Measurements from ENCODE around the gene DNAAF9. TPM values are rescaled to one million over a fixed set of nuclear protein-coding genes. Genes with fewer than 3 reads are reported as not detected.

Gene DNAAF9
- total RNA-seq, 4 donors from 2014 or later, result 2.2 to 6.0 (median 5.0) TPM

GRCh38 chr20:3403741-3404140 lies 3.7 kb downstream of the DNAAF9 start:
- TF ChIP-seq EP300 (IDR thresholded peaks at IDR 0.05; ENCODE audit: low read depth) (no peak), POLR2AphosphoS5 (IDR thresholded peaks at IDR 0.05) (no peak), POLR2A (IDR thresholded peaks at IDR 0.05) (no peak)
- TF ChIP-seq, protein P1, sequence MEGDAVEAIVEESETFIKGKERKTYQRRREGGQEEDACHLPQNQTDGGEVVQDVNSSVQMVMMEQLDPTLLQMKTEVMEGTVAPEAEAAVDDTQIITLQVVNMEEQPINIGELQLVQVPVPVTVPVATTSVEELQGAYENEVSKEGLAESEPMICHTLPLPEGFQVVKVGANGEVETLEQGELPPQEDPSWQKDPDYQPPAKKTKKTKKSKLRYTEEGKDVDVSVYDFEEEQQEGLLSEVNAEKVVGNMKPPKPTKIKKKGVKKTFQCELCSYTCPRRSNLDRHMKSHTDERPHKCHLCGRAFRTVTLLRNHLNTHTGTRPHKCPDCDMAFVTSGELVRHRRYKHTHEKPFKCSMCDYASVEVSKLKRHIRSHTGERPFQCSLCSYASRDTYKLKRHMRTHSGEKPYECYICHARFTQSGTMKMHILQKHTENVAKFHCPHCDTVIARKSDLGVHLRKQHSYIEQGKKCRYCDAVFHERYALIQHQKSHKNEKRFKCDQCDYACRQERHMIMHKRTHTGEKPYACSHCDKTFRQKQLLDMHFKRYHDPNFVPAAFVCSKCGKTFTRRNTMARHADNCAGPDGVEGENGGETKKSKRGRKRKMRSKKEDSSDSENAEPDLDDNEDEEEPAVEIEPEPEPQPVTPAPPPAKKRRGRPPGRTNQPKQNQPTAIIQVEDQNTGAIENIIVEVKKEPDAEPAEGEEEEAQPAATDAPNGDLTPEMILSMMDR (IDR thresholded peaks at IDR 0.05), result no peak
- H3K36me3 ChIP-seq, result no peaks in the 10 kb centered on the region
- H3K9me3 ChIP-seq, result no peaks in the 10 kb centered on the region
- intact Hi-C loops (cut with DNase I; ENCODE audit: low total_unique reads), result no loop called here
- H3K27me3 ChIP-seq, result peaks cover 35% of the 10 kb centered on the region
- H3K4me3 ChIP-seq, result no peak overlapping the region
- in situ Hi-C loops (cut with MboI; ENCODE audit: low pct_ligation_motif_present in 1 of 4, low pct_unique_long_range_greater_than_20kb in 1 of 4, low sequenced_read_pairs in 3 of 4), result no loop called here
- H3K4me1 ChIP-seq, result peaks cover 0 to 35% (median 10%) of the 10 kb centered on the region in 4 donors
- 95% methylated on average over 2 of the region's 2 CpGs for WGBS, 2 donors (ENCODE audit: low coverage in 1 of 2)
- DNase-seq, result no peak
- H3K27ac ChIP-seq, result no peak overlapping the region

- no peak overlapping the region for H3K4me3 ChIP-seq
These were observed 5.0 kb downstream of the DNAAF9 start for GRCh38 chr20:3402453-3402852.

DNA sequence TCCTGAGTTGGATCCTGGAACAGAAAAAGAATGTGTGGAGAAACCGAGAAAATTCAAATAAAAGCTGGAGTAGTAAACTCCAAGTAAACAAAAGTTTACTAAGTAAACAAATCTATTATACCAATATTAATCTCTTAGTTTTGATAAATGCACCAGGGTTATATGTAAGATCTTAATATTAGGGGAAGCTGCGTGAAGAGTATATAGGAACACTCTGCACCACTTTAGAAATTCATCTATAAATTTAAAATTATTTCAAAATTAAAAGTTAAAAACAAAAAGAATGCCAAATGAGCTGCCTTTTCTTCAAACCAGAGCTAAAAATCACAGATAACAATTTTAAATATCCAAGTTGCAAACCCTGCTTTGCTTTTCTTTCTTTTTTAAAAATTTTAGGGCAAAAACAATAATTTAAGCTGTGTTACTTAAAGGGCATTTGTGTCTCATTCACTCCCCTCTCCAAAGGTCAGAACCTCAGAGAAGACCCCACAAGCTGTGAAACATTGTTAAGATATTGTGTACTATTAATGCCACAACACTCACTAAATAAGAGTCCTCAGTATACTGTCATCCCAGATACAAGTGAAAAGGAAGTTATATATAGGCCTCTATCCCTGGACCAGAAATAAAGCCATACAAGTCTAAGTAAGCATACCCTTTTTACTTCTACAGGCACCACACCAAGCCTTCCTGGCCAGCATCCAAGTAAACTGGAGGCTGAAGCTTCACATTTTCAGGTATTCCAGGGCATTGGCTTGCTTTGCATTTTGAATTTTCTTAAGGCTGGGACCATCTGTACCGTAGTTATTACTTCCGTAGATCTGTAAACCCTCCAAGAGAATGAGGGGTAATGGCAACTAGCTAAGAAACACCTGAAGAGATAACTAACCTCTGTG lies 7.0 kb downstream of the DNAAF9 start:
- H3K36me3 ChIP-seq, result no peaks in the 10 kb centered on the region
- in situ Hi-C loops (cut with MboI; ENCODE audit: low pct_ligation_motif_present in 1 of 4, low pct_unique_long_range_greater_than_20kb in 1 of 4, low sequenced_read_pairs in 3 of 4), result no loop called here
- no peak for DNase-seq
- H3K9me3 ChIP-seq, result no peaks in the 10 kb centered on the region
- no peak overlapping the region for H3K27ac ChIP-seq
- intact Hi-C loops (cut with DNase I; ENCODE audit: low total_unique reads), result no loop called here
- no peak overlapping the region for H3K4me3 ChIP-seq
- WGBS, 2 donors (ENCODE audit: low coverage in 1 of 2), result 71 to 76% methylated on average over 4 of the region's 4 CpGs
- no peak for TF ChIP-seq POLR2AphosphoS5 (IDR thresholded peaks at IDR 0.05)
- TF ChIP-seq POLR2A (IDR thresholded peaks at IDR 0.05), result no peak
- TF ChIP-seq, protein P1 (IDR thresholded peaks at IDR 0.05), result no peak
- no peak for TF ChIP-seq EP300 (IDR thresholded peaks at IDR 0.05; ENCODE audit: low read depth)
- peaks cover 0 to 25% (median 4%) of the 10 kb centered on the region in 4 donors for H3K4me1 ChIP-seq
- H3K27me3 ChIP-seq, result peaks cover 16% of the 10 kb centered on the region

More at GRCh38 chr20:3402453-3402852, 5.0 kb downstream of the DNAAF9 start:
- 84 to 94% methylated on average over 4 to 6 of the region's 6 CpGs for WGBS, 2 donors (ENCODE audit: low coverage in 1 of 2)
- Histone ChIP-seq H3K27me3 (peaks cover 29% of the 10 kb centered on the region), H3K9me3 (no peaks in the 10 kb centered on the region), H3K27ac (no peak overlapping the region), H3K36me3 (no peaks in the 10 kb centered on the region), H3K4me1 (peaks cover 0 to 31% (median 6%) of the 10 kb centered on the region in 4 donors)
- no peak for DNase-seq
- no peak for TF ChIP-seq EP300 (IDR thresholded peaks at IDR 0.05; ENCODE audit: low read depth)
- in situ Hi-C loops (cut with MboI; ENCODE audit: low pct_ligation_motif_present in 1 of 4, low pct_unique_long_range_greater_than_20kb in 1 of 4, low sequenced_read_pairs in 3 of 4), result no loop called here
- intact Hi-C loops (cut with DNase I; ENCODE audit: low total_unique reads), result no loop called here

DNA sequence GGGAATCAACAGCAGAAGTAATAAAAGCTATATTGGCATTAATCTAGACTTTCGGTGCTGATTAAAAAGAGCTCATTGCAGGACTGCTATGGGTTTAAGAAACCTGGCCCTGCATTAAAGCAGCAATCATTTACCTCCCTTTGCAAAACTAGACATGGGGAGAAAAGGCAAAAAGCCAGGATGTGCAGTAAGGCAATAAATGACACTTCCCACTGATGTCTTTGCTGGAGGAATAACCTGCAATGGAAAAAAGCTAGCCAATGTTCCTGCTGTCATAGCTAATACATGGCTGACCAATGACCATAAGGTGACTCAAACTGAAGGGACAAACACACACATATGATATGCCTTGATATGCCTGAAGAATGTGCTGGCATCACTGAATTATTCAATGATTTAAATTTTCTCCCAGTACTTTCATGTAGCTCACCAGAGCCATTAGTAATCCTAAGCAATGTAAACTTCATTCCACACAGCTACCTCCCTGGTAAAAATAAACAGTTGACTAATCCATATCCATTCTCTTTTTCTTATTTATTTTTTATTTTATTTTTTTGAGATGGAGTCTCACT lies 8.7 kb downstream of the DNAAF9 start:
- H3K27me3 ChIP-seq, result peaks cover 5% of the 10 kb centered on the region
- H3K27ac ChIP-seq, result no peak overlapping the region
- no peaks in the 10 kb centered on the region for H3K36me3 ChIP-seq
- intact Hi-C loops (cut with DNase I; ENCODE audit: low total_unique reads) (no loop called here), in situ Hi-C loops (cut with MboI; ENCODE audit: low pct_ligation_motif_present in 1 of 4, low pct_unique_long_range_greater_than_20kb in 1 of 4, low sequenced_read_pairs in 3 of 4) (no loop called here)
- TF ChIP-seq EP300 (IDR thresholded peaks at IDR 0.05; ENCODE audit: low read depth), result no peak
- TF ChIP-seq, protein P1 (IDR thresholded peaks at IDR 0.05), result no peak
- no peak for TF ChIP-seq POLR2AphosphoS5 (IDR thresholded peaks at IDR 0.05)
- TF ChIP-seq POLR2A (IDR thresholded peaks at IDR 0.05), result no peak
- WGBS, 2 donors (ENCODE audit: low coverage in 1 of 2), result 44 to 66% methylated on average over 1 of the region's 1 CpG
- H3K9me3 ChIP-seq, result no peaks in the 10 kb centered on the region
- peaks cover 0 to 23% (median 4%) of the 10 kb centered on the region in 4 donors for H3K4me1 ChIP-seq
- no peak overlapping the region for H3K4me3 ChIP-seq
- no peak for DNase-seq
